Hippocampal formation (tissue), 2 donors: ENCODE measurements around the gene PTPRCAP.

Experiments used
- DNase-seq, 2 donors: peaks; one replicate each; lab custom pipeline; 2025; lab: John Stamatoyannopoulos, UW

Gene PTPRCAP

DNA sequence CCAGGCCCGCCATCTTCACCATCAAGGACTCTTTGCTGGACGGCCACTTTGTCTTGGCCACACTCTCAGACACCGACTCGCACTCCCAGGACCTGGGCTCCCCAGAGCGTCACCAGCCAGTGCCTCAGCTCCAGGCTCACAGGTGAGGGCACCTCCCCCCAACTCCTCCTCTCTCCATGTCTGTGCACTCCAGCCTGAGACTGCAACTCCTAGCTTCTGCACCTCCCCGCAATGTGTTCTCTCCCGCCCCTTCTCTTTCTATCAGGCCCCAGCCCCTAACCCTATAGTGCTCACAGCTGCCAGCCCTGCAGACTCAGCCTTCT lies 41.3 kb downstream of the PTPRCAP start:
- no peak for DNase-seq

DNA sequence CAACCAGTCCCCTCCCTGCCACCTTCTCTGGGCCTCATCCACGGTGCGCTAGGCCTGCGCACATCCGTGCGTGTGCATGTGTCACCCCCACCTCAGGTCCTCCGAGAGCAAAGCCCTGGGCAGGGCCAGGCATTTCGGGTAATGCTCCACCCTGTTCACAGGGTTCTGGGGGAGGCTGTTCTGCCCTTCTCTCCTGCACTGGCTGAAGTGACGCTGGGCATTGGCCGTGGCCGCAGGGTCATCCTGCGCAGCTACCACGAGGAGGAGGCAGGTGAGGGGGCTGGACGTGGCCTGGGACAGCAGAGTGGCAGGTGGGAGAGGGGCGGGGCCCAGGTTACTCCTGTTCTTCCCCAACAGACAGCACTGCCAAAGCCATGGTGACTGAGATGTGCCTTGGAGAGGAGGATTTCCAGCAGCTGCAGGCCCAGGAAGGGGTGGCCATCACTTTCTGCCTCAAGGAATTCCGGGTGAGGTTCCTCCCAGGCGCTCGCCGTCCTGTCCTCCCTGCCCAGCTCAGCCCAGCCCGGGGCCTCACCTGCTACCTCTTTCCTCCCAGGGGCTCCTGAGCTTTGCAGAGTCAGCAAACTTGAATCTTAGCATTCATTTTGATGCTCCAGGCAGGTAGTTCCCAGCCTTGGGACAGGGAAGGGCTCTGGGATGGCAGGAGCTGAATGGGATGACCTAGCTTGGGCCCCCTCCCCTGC lies 41.8 kb downstream of the PTPRCAP start:
- no peak for DNase-seq

DNA sequence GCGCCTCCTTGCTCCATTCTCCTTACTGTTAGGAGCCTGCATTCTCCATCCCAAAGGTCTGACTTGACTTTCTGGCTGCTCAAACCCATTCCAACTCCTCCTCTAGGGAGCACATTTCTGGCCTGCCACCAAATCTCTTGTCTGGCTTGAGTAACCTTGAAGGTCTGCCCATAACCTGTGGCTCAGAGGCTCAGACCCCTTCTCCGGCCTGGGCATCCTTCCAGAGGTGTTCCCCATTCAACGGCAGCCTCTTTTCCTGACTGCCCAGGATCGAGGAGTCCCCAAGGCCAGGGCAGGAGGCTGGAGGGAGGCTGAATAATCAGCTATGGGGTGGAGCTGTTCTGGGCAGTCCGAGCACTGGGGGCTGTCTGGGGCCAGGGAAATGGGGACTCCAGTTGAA lies 43.5 kb downstream of the PTPRCAP start:
- no peak for DNase-seq

DNA sequence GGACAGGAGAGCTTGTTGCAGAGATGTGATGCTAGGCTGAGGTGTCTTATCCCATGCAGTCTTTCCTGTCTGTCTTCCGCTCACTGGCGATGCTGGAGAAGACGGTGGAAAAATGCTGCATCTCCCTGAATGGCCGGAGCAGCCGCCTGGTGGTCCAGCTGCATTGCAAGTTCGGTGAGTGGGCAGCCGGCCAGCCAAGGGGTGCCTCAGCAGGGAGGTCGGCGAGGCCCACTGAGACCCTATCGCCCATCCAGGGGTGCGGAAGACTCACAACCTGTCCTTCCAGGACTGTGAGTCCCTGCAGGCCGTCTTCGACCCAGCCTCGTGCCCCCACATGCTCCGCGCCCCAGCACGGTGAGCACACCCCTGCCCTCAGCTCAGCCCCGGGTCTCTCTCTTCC lies 44.0 kb downstream of the PTPRCAP start:
- no peak for DNase-seq

DNA sequence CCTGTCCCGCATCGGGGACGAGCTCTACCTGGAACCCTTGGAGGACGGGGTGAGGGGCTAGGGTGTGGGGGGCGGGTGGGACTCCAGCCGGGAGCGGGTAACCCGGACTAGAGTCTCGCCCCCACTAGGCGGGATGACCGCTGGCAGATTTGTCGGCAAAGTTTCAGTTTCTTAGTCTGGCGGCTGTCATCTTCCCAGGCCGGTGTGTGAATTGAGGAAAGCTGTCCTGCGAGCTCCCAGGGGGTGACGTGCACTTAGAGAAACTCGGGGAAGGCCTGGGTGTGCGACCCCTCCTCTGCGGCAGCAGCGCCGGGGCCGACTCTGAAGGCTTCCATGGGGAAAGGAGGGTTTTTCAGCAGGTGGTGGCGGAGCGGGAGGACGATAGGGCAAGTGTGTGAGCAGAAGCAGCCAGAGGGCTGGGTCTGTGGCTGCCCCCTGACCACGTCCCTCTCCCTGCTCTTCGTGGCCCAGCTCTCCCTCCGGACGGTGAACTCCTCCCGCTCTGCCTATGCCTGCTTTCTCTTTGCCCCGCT lies 45.2 kb downstream of the PTPRCAP start:
- DNase-seq: no peak

DNA sequence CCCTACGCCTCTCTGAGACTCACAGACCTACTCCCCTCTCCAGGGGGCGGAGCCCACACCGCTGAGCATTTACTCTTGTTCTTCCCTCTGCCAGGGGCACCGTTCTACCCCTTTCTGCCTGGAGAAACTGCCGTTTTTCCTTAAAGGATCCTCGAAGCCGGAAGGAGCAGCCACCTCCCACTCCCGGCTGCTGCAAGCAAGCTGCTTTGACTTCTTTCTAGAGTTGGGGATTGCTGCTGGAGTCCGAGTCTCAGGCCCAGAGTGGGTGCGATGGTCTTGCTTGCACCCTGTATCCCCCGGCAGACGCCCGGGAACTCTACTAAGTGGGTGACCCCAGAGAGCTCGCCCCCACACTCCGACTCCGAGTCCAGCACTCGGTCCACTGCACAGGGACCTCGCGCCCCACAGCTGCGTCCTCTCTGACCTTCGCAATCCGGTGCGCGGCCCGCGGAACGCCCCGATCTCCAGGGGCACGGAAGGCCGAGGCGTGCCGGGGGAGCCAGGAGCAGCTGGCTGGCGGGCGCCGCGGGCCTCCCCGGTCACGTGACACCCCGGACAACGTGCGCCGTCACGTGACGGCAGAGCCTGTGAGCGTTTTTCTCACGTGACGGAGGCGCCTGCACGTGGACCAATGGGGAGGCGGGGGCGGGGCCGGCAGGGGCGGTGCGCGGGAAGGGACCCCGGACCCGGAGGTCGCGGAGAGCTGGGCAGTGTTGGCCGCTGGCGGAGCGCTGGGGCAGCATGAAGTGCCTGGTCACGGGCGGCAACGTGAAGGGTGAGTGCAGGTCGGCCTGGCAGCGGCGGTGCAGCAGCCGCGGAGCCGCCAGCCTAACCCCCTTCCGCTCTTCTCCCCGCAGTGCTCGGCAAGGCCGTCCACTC lies 45.9 kb downstream of the PTPRCAP start, which contains the start of gene RAD9A:
Gene RAD9A (plus strand): TSS at position 683 of the 879 bp plus-strand sequence. CDS start 59 bp downstream, at position 742.
- peak; percentile 85 to 93 for DNase-seq

DNA sequence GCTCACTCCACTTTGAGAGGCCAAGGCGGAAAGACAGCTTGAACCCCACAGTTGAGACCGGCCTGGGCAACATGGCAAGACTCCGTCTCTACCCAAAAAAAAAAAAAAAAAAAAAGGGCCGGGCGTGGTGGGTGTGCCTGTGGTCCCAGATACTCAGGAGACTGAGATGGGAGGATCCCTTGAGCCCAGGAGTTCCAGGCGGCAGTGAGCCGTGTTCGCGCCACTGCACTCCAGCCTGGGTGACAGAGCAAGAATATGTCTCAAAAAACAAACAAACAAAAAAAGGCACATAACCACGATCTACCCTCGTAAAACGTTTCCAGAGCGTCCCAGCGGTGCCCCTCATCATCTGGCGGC lies 46.6 kb downstream of the PTPRCAP start:
- DNase-seq: no peak

DNA sequence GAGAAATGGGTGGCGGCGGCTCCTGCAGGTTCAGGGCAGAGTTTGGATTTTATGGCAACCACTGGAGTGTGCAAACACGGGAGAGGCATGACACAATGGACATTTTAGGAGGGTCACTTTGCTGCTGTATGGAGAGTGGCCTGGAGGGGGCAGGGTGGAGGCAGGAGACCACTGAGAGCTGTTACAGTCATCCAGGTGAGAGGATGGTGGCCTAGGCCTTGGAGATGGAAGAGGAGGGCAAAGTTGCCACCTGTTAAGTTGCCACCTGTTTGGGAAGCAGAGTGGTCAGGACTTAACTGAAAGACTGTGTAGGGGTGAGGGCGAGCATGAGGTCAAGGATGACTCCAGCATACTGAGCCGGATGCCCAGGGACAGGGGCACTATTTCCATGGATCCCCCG lies 48.0 kb downstream of the PTPRCAP start:
- DNase-seq: no peak

DNA sequence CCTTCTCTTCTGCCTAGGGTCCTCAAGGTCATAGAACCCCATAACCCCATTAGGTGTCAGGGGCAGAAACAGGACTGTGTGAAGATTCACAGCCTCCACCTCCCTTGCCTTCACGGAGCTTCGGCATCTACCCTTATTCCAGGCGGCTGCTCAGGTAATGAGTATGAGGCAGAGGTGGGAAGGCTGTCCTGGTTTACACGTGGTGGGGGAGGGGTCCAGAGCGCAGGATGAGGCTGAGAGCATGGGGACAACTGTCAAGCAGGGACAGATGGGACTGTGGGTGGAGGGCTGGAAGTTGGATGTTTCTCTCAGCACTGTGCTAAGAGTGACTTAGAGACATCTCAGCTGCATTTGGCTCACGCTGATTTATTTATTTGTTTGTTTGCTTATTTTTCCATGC lies 50.0 kb downstream of the PTPRCAP start:
- no peak for DNase-seq

DNA sequence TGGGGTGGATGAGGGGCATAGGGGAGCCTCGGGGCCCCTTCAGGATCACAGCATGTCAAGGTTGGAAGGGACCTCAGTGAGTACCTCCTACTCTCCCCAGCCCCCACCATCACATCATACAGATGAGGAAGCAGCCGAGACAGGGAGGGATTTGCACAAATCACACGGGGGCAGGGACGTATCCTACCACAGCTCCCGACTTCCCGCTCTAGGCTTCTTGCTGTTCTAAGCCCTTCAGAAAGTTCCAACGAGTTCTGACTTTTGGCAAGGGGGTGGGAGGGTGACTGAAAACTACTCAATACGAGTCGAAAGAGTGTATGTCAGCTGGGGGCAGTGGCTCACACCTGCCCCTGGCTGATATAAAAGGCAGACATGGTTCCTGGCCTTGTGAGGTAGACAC lies 50.4 kb downstream of the PTPRCAP start:
- no peak for DNase-seq
